WTC11 (cell line): Measurements from ENCODE around the gene COL25A1.

Experiments
- NR2C2 ChIP-seq: sonication (generic); formaldehyde crosslinking; IDR thresholded peaks from 2 replicates; pipeline ENCODE4 v1.8.0; 2022; ENCODE audit warnings: mild to moderate bottlenecking, missing genetic modification reagents
- TF ChIP-seq, protein P1 (sequence below): sonication (generic); formaldehyde crosslinking; IDR thresholded peaks from 2 replicates; pipeline ENCODE4 v1.8.1; 2022; ENCODE audit warnings: low read depth, mild to moderate bottlenecking, moderate library complexity, missing genetic modification reagents, borderline replicate concordance
- TF ChIP-seq, protein P2 (sequence below): sonication (generic); formaldehyde crosslinking; IDR thresholded peaks from 2 replicates; pipeline ENCODE4 v1.8.0; 2022; ENCODE audit warnings: missing genetic modification reagents
- TF ChIP-seq, protein P3 (sequence below): fragments of 200-600 bp; IDR thresholded peaks from 2 replicates; pipeline ENCODE4 v1.8.0; 2022; ENCODE audit warnings: antibody characterized with exemption

DNA sequence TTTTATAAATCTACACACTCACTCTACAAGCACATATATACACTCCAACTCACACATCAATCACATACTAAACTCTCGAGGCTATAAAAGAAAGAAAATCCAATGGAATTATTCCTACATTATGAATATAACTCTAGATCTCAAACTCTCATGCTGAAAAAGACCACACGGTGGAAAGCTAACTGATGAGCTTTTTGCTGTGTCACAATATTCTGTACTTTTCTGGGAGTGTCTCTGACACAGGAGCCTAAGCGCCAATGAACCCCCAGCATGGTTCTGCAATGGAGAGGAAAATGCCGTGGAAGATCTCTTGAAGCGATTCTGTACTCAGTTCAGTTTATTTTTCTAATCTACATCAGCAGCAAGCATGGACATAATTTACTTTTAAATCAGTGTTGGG, 415.4 kb downstream of the COL25A1 start:
- TF ChIP-seq, protein P1, sequence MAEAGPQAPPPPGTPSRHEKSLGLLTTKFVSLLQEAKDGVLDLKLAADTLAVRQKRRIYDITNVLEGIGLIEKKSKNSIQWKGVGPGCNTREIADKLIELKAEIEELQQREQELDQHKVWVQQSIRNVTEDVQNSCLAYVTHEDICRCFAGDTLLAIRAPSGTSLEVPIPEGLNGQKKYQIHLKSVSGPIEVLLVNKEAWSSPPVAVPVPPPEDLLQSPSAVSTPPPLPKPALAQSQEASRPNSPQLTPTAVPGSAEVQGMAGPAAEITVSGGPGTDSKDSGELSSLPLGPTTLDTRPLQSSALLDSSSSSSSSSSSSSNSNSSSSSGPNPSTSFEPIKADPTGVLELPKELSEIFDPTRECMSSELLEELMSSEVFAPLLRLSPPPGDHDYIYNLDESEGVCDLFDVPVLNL (CRISPR knock-in tag): no peak
- TF ChIP-seq NR2C2 (CRISPR knock-in tag): no peak
- TF ChIP-seq, protein P2, sequence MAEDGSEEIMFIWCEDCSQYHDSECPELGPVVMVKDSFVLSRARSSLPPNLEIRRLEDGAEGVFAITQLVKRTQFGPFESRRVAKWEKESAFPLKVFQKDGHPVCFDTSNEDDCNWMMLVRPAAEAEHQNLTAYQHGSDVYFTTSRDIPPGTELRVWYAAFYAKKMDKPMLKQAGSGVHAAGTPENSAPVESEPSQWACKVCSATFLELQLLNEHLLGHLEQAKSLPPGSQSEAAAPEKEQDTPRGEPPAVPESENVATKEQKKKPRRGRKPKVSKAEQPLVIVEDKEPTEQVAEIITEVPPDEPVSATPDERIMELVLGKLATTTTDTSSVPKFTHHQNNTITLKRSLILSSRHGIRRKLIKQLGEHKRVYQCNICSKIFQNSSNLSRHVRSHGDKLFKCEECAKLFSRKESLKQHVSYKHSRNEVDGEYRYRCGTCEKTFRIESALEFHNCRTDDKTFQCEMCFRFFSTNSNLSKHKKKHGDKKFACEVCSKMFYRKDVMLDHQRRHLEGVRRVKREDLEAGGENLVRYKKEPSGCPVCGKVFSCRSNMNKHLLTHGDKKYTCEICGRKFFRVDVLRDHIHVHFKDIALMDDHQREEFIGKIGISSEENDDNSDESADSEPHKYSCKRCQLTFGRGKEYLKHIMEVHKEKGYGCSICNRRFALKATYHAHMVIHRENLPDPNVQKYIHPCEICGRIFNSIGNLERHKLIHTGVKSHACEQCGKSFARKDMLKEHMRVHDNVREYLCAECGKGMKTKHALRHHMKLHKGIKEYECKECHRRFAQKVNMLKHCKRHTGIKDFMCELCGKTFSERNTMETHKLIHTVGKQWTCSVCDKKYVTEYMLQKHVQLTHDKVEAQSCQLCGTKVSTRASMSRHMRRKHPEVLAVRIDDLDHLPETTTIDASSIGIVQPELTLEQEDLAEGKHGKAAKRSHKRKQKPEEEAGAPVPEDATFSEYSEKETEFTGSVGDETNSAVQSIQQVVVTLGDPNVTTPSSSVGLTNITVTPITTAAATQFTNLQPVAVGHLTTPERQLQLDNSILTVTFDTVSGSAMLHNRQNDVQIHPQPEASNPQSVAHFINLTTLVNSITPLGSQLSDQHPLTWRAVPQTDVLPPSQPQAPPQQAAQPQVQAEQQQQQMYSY: no peak
- TF ChIP-seq, protein P3, sequence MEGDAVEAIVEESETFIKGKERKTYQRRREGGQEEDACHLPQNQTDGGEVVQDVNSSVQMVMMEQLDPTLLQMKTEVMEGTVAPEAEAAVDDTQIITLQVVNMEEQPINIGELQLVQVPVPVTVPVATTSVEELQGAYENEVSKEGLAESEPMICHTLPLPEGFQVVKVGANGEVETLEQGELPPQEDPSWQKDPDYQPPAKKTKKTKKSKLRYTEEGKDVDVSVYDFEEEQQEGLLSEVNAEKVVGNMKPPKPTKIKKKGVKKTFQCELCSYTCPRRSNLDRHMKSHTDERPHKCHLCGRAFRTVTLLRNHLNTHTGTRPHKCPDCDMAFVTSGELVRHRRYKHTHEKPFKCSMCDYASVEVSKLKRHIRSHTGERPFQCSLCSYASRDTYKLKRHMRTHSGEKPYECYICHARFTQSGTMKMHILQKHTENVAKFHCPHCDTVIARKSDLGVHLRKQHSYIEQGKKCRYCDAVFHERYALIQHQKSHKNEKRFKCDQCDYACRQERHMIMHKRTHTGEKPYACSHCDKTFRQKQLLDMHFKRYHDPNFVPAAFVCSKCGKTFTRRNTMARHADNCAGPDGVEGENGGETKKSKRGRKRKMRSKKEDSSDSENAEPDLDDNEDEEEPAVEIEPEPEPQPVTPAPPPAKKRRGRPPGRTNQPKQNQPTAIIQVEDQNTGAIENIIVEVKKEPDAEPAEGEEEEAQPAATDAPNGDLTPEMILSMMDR: no peak
